COLO829 (cell line): ENCODE data around the gene GFRA4.

Experiments used
- DNase-seq: peaks from one replicate; pipeline ENCODE4 v3.0.0; 2012; ENCODE audit warnings: low spot score

The GFRA4 gene

GRCh38 chr20:3673221-3674070 is 10.2 kb upstream of the GFRA4 start:
- no peak for DNase-seq

DNA sequence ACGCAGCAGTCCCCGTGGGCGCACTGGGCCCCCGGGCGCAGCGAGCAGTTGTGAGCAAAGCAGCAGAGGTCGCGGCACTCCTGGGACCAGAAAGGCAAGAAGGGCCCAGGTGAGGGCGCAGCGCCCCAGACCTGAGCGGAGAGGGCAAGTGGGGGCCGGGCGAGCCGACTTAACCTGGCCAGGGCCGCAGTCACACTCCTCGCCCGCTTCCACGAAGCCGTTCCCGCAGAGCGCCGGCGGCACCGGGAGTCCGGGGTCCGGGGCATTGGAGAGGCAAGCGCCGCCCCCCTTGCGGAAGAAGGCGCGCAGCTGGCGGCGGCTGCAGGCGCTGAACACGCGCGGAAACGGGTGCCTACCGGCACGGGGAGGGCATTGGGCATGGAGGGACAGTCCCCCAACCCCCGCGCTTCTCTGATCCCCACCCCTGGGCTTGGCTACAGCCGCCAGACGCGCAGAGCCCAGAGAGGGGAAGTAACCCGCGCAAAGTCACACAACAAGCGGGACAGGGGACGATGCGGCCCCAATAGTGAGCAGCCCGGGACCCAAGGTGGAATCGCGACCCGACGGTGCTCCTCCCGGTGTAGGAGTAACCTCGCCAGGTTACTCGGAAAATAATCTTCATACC is 9.5 kb upstream of the GFRA4 start:
- DNase-seq = no peak

DNA sequence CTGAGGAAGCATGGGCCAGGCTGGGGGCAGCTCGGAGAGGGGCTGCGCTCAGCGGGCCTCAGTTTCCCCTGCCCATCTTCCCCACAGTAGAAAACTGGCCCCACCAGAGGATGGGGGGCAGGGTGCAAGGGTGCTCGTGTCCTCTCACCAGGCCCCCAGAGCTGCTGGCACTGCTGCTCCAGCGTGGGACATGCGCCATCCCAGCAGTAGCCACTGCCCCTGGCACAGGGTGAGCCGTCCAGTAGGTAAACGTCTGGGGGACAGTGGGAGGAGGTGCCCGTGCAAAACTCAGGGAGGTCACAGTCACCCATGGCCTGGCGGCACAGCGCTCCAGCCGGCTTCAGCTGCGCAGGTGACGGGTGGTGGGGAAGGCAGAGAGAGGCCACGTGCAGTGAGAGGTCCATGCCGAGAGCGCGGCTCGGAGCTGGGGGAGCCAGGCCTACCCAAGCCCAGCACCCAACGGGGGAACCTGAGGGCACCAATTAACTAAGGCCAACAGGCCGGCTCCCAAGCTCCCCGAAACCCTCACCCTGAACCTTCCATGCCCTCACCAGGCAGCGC is 8.9 kb upstream of the GFRA4 start:
- DNase-seq = no peak

GRCh38 chr20:3670945-3671344 is 7.7 kb upstream of the GFRA4 start:
- DNase-seq = no peak

GRCh38 chr20:3670511-3670910 is 7.3 kb upstream of the GFRA4 start:
- no peak for DNase-seq

GRCh38 chr20:3669710-3670367 is 6.6 kb upstream of the GFRA4 start:
- DNase-seq = no peak

DNA sequence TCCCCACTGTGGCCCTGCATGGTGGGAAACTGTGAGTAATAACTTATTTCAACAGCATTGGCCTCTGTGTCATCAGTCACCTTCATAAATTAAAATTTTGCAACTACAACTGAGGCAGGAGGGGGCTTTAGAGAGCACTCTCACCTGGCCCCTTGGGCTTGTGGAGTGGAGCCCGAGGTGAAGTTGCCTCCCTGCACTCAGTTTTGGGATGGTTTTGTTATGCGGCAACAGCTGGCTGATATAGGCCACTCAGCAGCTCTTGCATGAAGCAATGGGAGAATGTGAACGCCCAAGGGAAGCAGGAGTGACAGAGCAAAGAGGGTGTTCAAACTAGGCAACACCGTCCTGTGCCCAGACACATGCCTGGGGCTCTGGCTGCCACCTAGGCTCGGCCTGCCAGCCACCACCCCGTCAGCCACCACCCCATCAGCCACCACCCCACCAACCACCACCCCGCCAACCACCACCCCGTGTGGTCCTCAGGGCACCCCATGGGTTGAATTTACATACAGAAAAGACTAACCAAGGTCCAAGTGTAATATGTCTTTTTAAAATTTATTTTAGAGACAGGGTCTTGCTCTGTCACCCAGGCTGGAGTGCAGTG is 4.3 kb upstream of the GFRA4 start:
- DNase-seq = no peak

GRCh38 chr20:3663858-3664257 is 659 bp upstream of the GFRA4 start:
- no peak for DNase-seq

- no peak for DNase-seq
These were observed 1.2 kb downstream of the GFRA4 start for GRCh38 chr20:3661814-3662665.

GRCh38 chr20:3661060-3661813 is 2.0 kb downstream of the GFRA4 start:
- no peak for DNase-seq

DNA sequence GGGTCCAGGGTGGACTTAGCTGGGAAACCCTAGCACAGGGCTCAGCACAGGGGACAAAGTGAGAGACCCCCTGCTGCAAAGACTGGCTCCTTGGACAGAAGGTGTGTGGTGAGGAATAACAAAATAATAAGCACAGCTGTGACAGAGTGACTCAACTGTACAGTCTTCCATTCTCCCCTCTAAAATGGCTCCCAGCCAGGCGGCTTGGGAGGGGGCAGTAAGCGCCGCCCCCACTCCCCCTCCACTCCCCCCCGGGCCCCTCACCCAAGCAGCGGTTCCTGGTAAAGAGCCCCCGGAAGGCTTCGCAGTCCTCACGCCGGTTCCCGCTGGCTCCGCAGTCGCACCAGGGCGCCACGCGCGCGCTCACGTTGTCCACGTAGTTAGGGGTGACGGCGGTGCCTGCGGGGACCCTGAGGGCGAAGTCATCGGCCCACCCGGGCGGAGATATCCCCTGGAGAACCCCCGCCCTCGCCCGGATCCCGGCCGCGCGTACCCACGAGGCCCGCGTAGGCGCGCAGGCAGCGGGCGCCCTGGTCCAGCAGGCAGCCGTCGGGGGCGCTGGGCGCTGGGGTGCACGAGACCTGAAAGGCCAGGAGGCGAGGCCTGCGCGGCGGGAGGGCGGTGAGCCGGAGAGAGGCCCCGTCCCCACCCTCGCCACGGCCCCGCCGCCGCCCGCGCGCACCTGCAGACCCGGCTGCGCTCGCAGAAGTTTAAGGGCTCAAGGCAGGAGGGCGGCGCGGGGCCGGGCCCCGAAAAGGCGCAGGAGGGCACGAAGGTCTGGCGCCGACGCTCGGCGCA is 2.7 kb downstream of the GFRA4 start:
- DNase-seq = no peak

DNA sequence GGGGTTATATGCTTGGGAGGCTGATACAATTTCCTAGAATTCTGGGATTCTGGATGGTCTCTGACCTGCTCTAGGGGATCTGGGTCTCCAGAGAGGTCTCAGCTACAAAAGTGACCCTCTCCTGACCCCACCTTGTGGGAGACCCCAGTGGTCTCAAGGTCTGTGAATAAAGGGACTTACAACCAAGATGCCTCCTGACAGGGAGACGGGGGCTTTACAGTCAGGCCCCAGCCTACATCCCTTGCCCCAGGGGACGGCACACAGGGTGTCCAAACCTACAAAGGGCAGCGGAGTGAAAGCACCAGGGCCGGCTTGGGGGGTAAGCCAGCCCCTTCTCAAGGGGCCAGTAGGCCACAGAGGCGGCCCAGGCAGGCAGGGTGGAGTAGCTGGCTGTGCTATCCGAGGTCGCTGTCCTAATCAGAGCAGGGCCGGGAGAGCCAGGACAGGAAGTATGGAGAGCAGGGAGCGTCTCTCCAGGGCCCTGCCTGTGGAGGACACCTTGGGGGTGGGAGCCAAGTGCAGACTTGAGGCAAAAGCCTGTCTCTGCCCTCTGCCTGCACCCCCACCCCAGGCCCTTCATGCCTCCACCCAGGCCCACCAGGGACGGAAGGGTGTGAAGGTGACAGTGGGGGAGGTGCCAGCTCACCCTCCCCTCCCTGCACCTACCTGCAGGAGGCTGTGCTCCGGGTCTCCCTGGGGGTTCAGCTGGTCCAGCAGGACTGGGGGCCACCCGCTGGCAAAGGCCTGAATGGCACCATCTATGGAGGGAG is 3.5 kb downstream of the GFRA4 start:
- DNase-seq = no peak

DNA sequence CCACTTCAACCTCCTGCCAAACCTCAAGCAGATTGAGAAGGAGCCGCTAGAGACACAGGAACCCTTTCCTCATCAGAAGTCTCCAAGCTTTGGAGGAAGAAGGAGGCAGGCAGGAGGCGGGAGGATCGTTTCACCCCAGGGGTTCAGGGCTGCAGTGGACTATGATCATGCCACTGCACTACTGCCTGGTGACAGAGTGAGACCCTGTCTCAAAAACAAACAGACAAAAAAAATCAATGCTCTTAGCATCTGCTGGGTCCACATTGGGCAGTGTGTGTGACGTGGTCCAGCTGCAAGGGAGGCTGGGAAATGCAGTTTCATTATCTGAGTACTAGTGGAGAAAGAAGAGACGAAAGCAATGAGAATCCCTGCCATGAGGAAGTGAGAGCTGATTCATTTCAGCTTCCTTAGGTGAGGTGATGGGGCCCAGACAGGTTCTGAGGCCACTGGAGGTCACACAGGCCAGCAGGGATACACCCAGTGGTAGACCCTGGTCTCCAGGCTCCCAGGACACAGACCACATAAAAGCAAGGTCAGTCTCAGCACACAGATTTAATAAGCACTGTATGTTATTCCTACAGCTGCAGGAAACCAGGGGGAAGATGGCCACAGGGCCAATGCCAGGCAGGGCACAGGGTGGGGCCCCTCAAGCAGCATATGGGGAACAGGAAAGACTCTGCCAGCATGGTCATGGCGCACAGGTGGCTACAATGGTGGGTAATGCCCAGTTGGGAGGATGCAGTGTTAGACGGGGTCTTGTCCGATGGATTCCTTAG is 4.3 kb downstream of the GFRA4 start:
- DNase-seq = no peak

DNA sequence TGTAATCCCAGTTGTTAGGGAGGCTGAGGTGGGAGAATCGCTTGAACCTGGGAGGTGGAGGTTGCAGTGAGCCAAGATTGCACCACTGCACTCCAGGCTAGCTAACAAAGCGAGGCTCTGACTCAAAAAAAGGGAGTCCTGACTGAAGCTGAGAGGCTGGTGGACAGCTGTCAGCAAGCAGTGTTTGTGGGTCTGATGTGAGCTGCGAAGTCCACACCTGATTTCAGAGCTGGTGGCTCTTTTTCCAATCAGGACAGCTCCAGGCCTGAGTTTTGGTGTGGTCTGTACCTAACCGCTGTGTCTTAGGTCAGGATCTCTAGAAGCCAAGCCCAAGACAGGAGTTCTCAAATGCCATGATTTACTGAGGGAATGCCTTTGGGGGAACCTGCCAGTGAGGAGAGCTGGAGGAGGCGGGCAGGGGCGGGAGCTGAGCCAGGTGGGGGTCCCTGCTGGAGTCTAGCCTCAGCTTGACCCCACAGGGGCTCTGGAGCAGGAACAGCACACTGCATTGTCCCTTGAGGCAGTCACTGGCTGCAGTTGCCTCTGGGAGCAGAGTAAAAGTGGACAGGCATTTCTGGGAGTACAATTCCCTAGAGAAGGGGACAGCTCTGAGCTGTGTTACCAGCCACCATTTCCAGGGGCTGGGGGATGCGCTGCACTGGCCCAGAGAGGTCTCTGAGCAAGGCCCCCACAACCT is 5.0 kb downstream of the GFRA4 start:
- no peak for DNase-seq

- no peak for DNase-seq
These were observed 8.1 kb downstream of the GFRA4 start for GRCh38 chr20:3655131-3655405.

GRCh38 chr20:3654326-3655130 is 8.7 kb downstream of the GFRA4 start:
- DNase-seq = no peak

- DNase-seq = no peak
These were observed 9.3 kb downstream of the GFRA4 start for GRCh38 chr20:3653921-3654320.
